Osteoblast (primary cell): Measurements from ENCODE around the gene EIF3B. TPM values are rescaled to one million over a fixed set of nuclear protein-coding genes. Genes with fewer than 3 reads are reported as not detected.

ENCODE experiments used
- DNase-seq: peaks from one replicate; pipeline ENCODE4 v3.0.0; 2011; ENCODE audit warnings: low spot score, mixed read lengths; ENCODE audit not compliant: insufficient read length; ENCODE audit errors: missing footprints
- H2AFZ ChIP-seq: 2 replicates; pipeline ENCODE4 v1.6.0; 2011; ENCODE audit warnings: mild to moderate bottlenecking, low read length
- H3K27ac ChIP-seq: 2 replicates; pipeline ENCODE4 v1.5.1; 2011; ENCODE audit warnings: mild to moderate bottlenecking, low read depth, low read length, moderate library complexity
- H3K27me3 ChIP-seq: 2 replicates; pipeline ENCODE4 v1.6.0; 2012; ENCODE audit warnings: mild to moderate bottlenecking, control low read depth, inconsistent platforms, low read length, moderate library complexity; ENCODE audit not compliant: insufficient read depth
- H3K36me3 ChIP-seq: 2 replicates; pipeline ENCODE4 v1.5.1; 2011; ENCODE audit warnings: mild to moderate bottlenecking, low read length, control low read depth, moderate library complexity; ENCODE audit not compliant: insufficient read depth
- H3K4me1 ChIP-seq: 2 replicates; pipeline ENCODE4 v1.5.1; 2011; ENCODE audit warnings: mild to moderate bottlenecking, low read length, control low read depth, moderate library complexity; ENCODE audit not compliant: insufficient read depth
- H3K4me2 ChIP-seq: 2 replicates; pipeline ENCODE4 v1.6.0; 2011; ENCODE audit warnings: mild to moderate bottlenecking, low read length; ENCODE audit not compliant: insufficient read depth
- H3K4me3 ChIP-seq: fragments of 200-600 bp; sonication (generic); 3 replicates; pipeline ENCODE4 v1.5.1; 2012; ENCODE audit warnings: mild to moderate bottlenecking, low read length, inconsistent platforms; ENCODE audit not compliant: insufficient read depth
- H3K79me2 ChIP-seq: 2 replicates; pipeline ENCODE4 v1.6.0; 2012; ENCODE audit warnings: mild to moderate bottlenecking, low read length, control low read depth, inconsistent platforms; ENCODE audit not compliant: insufficient read depth
- H3K9me3 ChIP-seq: 2 replicates; pipeline ENCODE4 v1.5.1; 2011; ENCODE audit warnings: low read depth, low read length, control low read depth
- H4K20me1 ChIP-seq: 2 replicates; pipeline ENCODE4 v1.6.0; 2012; ENCODE audit warnings: mild to moderate bottlenecking, low read length, control low read depth; ENCODE audit not compliant: insufficient read depth
- CTCF ChIP-seq: IDR thresholded peaks from 2 replicates; pipeline ENCODE4 v1.5.1; 2011; ENCODE audit warnings: mild to moderate bottlenecking, low read depth, low read length, moderate library complexity; ENCODE audit errors: extremely low read depth
- total RNA-seq: library from RNA; depleted of rRNA; stranded (reverse); fragments of >200 nt; gene quantifications from 2 replicates; pipeline ENCODE4 v1.2.3, GENCODE V29; 2012

EIF3B gene
- total RNA-seq, 1 donor, result 176 TPM

- Histone ChIP-seq H4K20me1 (peaks cover 25% of the 10 kb centered on the region), H3K27me3 (no peaks in the 10 kb centered on the region), H3K4me1 (no peaks in the 10 kb centered on the region), H3K4me2 (no peak overlapping the region), H2AFZ (no peak overlapping the region), H3K9me3 (no peaks in the 10 kb centered on the region), H3K36me3 (peaks cover 92% of the 10 kb centered on the region), H3K4me3 (no peak overlapping the region), H3K27ac (no peak overlapping the region), H3K79me2 (peaks cover 56% of the 10 kb centered on the region)
- TF ChIP-seq CTCF, result no peak
- no peak for DNase-seq
These were observed 14.5 kb downstream of the EIF3B start for GRCh38 chr7:2369139-2369538.

- Histone ChIP-seq H4K20me1 (peaks cover 35% of the 10 kb centered on the region), H2AFZ (no peak overlapping the region)
These were observed 16.7 kb downstream of the EIF3B start for GRCh38 chr7:2371329-2371728.

GRCh38 chr7:2372724-2373123 lies 18.1 kb downstream of the EIF3B start:
- Histone ChIP-seq H3K27me3 (no peaks in the 10 kb centered on the region), H4K20me1 (peaks cover 46% of the 10 kb centered on the region), H3K4me2 (no peak overlapping the region), H3K9me3 (no peaks in the 10 kb centered on the region), H3K36me3 (peaks cover 96% of the 10 kb centered on the region), H3K4me3 (no peak overlapping the region), H3K4me1 (no peaks in the 10 kb centered on the region), H3K79me2 (peaks cover 69% of the 10 kb centered on the region), H3K27ac (no peak overlapping the region), H2AFZ (no peak overlapping the region)
- TF ChIP-seq CTCF, result no peak
- no peak for DNase-seq

More at GRCh38 chr7:2371329-2371728, 16.7 kb downstream of the EIF3B start:
- Histone ChIP-seq H3K36me3 (peaks cover 92% of the 10 kb centered on the region), H3K79me2 (peaks cover 64% of the 10 kb centered on the region), H3K27ac (no peak overlapping the region), H3K4me1 (no peaks in the 10 kb centered on the region), H3K9me3 (no peaks in the 10 kb centered on the region), H3K4me3 (no peak overlapping the region), H3K27me3 (no peaks in the 10 kb centered on the region), H3K4me2 (no peak overlapping the region)
- DNase-seq, result no peak
- no peak for TF ChIP-seq CTCF

- Histone ChIP-seq H3K4me2 (no peak overlapping the region), H2AFZ (no peak overlapping the region), H3K36me3 (peaks cover 92% of the 10 kb centered on the region), H3K9me3 (no peaks in the 10 kb centered on the region), H3K27me3 (no peaks in the 10 kb centered on the region), H3K27ac (no peak overlapping the region), H4K20me1 (peaks cover 46% of the 10 kb centered on the region), H3K79me2 (peaks cover 70% of the 10 kb centered on the region), H3K4me3 (no peak overlapping the region), H3K4me1 (no peaks in the 10 kb centered on the region)
- no peak for TF ChIP-seq CTCF
- DNase-seq, result no peak
These were observed 18.5 kb downstream of the EIF3B start for GRCh38 chr7:2373124-2373556.
